OCI-LY7 (cell line): ENCODE results near the gene OPCML.

ENCODE experiments used
- CTCF ChIP-seq: fragments of 200-600 bp; sonication (generic); conservative IDR thresholded peaks from 2 replicates; pipeline ENCODE4 v1.5.1; 2014; ENCODE audit warnings: mild to moderate bottlenecking, antibody characterized with exemption, low read length, moderate library complexity, mixed read lengths
- EZH2phosphoT487 ChIP-seq: fragments of 200-600 bp; sonication (generic); IDR thresholded peaks from 2 replicates; pipeline ENCODE4 v1.6.1; 2018; ENCODE audit warnings: low read depth, borderline replicate concordance, mild to moderate bottlenecking, mixed run types, antibody characterized with exemption, low read length, moderate library complexity, mixed read lengths

DNA sequence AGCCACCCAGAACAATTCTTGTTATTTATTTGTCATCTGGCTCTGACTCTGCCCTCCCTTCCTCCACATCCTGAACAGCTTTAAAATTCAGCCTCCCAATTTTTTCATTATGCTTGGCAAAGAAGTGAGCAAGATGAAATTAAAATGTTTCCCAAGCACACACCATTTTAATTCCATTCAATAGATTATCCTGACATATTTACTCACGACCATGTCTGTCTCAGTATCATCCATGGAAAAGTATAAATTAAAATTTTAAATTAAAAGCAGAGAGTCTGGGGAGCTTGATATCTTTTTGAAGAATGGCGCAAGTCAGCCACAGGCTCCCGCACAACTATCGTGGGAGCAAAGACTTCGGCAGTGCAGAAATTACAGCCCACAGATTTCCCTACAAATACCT lies 862.4 kb downstream of the OPCML start:
- TF ChIP-seq CTCF (no peak), EZH2phosphoT487 (no peak)
